ENCODE results near the gene RGS19. TPM values are rescaled to one million over a fixed set of nuclear protein-coding genes. Genes with fewer than 3 reads are reported as not detected.
"Not testable (repeated sequence)": the region's sequence is repeated elsewhere in the genome, so short reads cannot be mapped to it uniquely, and the experiment has no call there.

The RGS19 gene
- polyA plus RNA-seq (2012; rRNA removed): 18.7 and 20.5 TPM in 2 replicates
- 10.0 and 16.3 TPM in 2 replicates for polyA plus RNA-seq (2012; cell fraction: cytosol; rRNA removed)
- polyA plus RNA-seq (2012; cell fraction: nucleus; rRNA removed): 15.3 and 16.4 TPM in 2 replicates

GRCh38 chr20:64079273-64080012, at the start of gene RGS19:
Gene RGS19, minus strand, starts transcription at chr20:64079518. Its CDS starts 2,632 bp downstream, at chr20:64076886.
- CTCF ChIA-PET: interaction anchor here (0.7 to 12.9 kb wide), 12 partner anchors 9 to 139 kb away, joined by 3 to 252 read pairs (median 4); partner anchors contain the start of genes NPBWR2 and PRPF6
- Histone ChIP-seq H2AFZ (ENCODE audit: low read depth) (peak within 1 kb of the TSS; percentile 72; the same call in 1 of the 2 replicates), H3K36me3 (replicated peaks in 1 of 2; ENCODE audit: control insufficient read depth in 1 of 2, insufficient read depth in 2 of 2, low read length in 1 of 2) (no peaks in the 10 kb centered on the region), H3K27me3 (ENCODE audit: insufficient read depth) (no peaks in the 10 kb centered on the region), H3K4me1 (ENCODE audit: control insufficient read depth in 1 of 2, insufficient read depth in 2 of 2, low read depth in 1 of 2, low read length in 1 of 2) (peaks cover 13 to 34% of the 10 kb centered on the region in 2 experiments; a peak in 3 of 4 replicates), H3K4me3 (ENCODE audit: low read depth in 2 of 2, low read length in 1 of 2) (peak within 1 kb of the TSS; percentile 76 to 80), H3K9me3 (no peaks in the 10 kb centered on the region), H3K4me2 (peak within 1 kb of the TSS; percentile 99), H3K9ac (peak within 1 kb of the TSS; percentile 76), H3F3A (replicated peaks; ENCODE audit: insufficient read depth) (peaks cover 14% of the 10 kb centered on the region), H3K27ac (ENCODE audit: low read depth in 2 of 2, low read length in 1 of 2) (peak within 1 kb of the TSS in 1 of 2 experiments; percentile 68; a peak in 2 of 4 replicates), H3K79me2 (ENCODE audit: insufficient read depth) (no peaks in the 10 kb centered on the region), H3K9me2 (no peaks in the 10 kb centered on the region), H4K20me1 (ENCODE audit: insufficient read depth) (no peaks in the 10 kb centered on the region)
- POLR2A ChIA-PET: interaction anchor here (0.6 to 1.2 kb wide), 4 partner anchors 10 to 93 kb away, joined by 3 to 6 read pairs (median 3); partner anchors contain the start of gene TCEA2
- TF ChIP-seq RXRA (IDR thresholded peaks at IDR 0.05; ENCODE audit: borderline replicate concordance, low read depth) (no peak), NFIC (IDR thresholded peaks at IDR 0.05; ENCODE audit: borderline replicate concordance) (no peak), FOXM1 (IDR thresholded peaks at IDR 0.05; ENCODE audit: low read depth) (no peak), GABPA (IDR thresholded peaks at IDR 0.05; ENCODE audit: low read depth) (0 out of 2 replicates have a peak, but pooled peaks have one; percentile 9), TEAD4 (IDR thresholded peaks at IDR 0.05; ENCODE audit: borderline replicate concordance, insufficient read depth) (no peak), MXI1 (IDR thresholded peaks at IDR 0.05; ENCODE audit: low read depth, low read length) (peak; percentile 67), NRF1 (IDR thresholded peaks at IDR 0.05; ENCODE audit: low read depth, low read length) (peak; percentile 78), PBX3 (IDR thresholded peaks at IDR 0.05) (no peak), CHD2 (IDR thresholded peaks at IDR 0.05; ENCODE audit: low read length, partially characterized antibody) (peak; percentile 39), RFX5 (IDR thresholded peaks at IDR 0.05; ENCODE audit: low read length) (no peak), IRF3 (IDR thresholded peaks at IDR 0.05; ENCODE audit: low read depth, low read length) (no peak), CTCF (IDR thresholded peaks at IDR 0.05) (no peak)
- peak; percentile 96 for DNase-seq
- WGBS (ENCODE audit: low lambda C conversion rate): 0% methylated on average over 6 of the region's 73 CpGs

GRCh38 chr20:64123517-64123916, 44.2 kb upstream of the RGS19 start:
- H3K36me3 ChIP-seq (replicated peaks in 1 of 2; ENCODE audit: control insufficient read depth in 1 of 2, insufficient read depth in 2 of 2, low read length in 1 of 2); H3K9me2 ChIP-seq; H3K4me3 ChIP-seq (ENCODE audit: low read depth in 2 of 2, low read length in 1 of 2); H3K79me2 ChIP-seq (ENCODE audit: insufficient read depth); POLR2A ChIA-PET; H3K9ac ChIP-seq; DNase-seq; H2AFZ ChIP-seq (ENCODE audit: low read depth); H3K4me1 ChIP-seq (ENCODE audit: control insufficient read depth in 1 of 2, insufficient read depth in 2 of 2, low read depth in 1 of 2, low read length in 1 of 2); H3K9me3 ChIP-seq; CTCF ChIA-PET; H3K27ac ChIP-seq (ENCODE audit: low read depth in 2 of 2, low read length in 1 of 2); H4K20me1 ChIP-seq (ENCODE audit: insufficient read depth); H3K4me2 ChIP-seq; H3F3A ChIP-seq (replicated peaks; ENCODE audit: insufficient read depth): not testable (repeated sequence)
- WGBS (ENCODE audit: low lambda C conversion rate): 28% methylated on average over 11 of the region's 11 CpGs
- H3K27me3 ChIP-seq (ENCODE audit: insufficient read depth): peaks cover 28% of the 10 kb centered on the region

- DNase-seq; H2AFZ ChIP-seq (ENCODE audit: low read depth); H3K9me2 ChIP-seq; H3K9ac ChIP-seq; H3F3A ChIP-seq (replicated peaks; ENCODE audit: insufficient read depth); H3K4me1 ChIP-seq (ENCODE audit: control insufficient read depth in 1 of 2, insufficient read depth in 2 of 2, low read depth in 1 of 2, low read length in 1 of 2); H3K36me3 ChIP-seq (replicated peaks in 1 of 2; ENCODE audit: control insufficient read depth in 1 of 2, insufficient read depth in 2 of 2, low read length in 1 of 2); POLR2A ChIA-PET; H4K20me1 ChIP-seq (ENCODE audit: insufficient read depth); H3K4me2 ChIP-seq; H3K4me3 ChIP-seq (ENCODE audit: low read depth in 2 of 2, low read length in 1 of 2); H3K79me2 ChIP-seq (ENCODE audit: insufficient read depth); H3K9me3 ChIP-seq; H3K27ac ChIP-seq (ENCODE audit: low read depth in 2 of 2, low read length in 1 of 2): not testable (repeated sequence)
- peaks cover 28% of the 10 kb centered on the region for H3K27me3 ChIP-seq (ENCODE audit: insufficient read depth)
- 19% methylated on average over 11 of the region's 11 CpGs for WGBS (ENCODE audit: low lambda C conversion rate)
- CTCF ChIA-PET: interaction anchor here (0.9 to 15.6 kb wide), 4 partner anchors 21 to 85 kb away, joined by 3 to 252 read pairs (median 18); partner anchors contain the start of genes LKAAEAR1, OPRL1 and RGS19
Measured at GRCh38 chr20:64122927-64123326, 43.6 kb upstream of the RGS19 start.

All from SK-N-SH (cell line).